ENCODE data around the gene KIF12. TPM values are rescaled to one million over a fixed set of nuclear protein-coding genes. Genes with fewer than 3 reads are reported as not detected.
"Not testable (repeated sequence)": the region's sequence is repeated elsewhere in the genome, so short reads cannot be mapped to it uniquely, and the experiment has no call there.

Gene KIF12
- total RNA-seq, 1 donor from 2014 or later, result not detected

DNA sequence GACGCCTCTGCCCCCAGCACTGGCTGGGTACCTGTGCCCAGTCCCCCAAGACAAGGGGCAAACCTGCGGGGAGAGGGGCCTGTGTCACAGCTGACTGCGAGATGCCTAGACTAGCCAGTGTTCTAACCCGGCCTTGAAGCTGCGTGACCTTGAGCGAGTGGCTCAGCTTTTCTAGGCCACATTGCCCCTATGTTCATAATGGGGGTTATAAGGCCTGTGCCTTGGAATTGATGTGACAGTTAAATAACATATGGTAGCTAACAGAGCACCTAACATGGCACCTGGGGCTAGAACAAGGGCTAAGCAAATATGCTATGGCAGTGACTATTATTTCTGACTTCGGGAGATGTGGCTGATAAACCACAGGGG, 33.4 kb upstream of the KIF12 start:
- Histone ChIP-seq H3K27me3 (ENCODE audit: low read depth) (no peaks in the 10 kb centered on the region), H3K36me3 (no peaks in the 10 kb centered on the region), H3K27ac (replicated peaks) (peak overlapping the region; percentile 23), H3K4me3 (no peak overlapping the region), H3K4me1 (peaks cover 25% of the 10 kb centered on the region), H3K9me3 (replicated peaks) (peaks cover 6% of the 10 kb centered on the region)
- no peak for DNase-seq
- intact Hi-C loops (cut with micrococcal nuclease), result no loop called here
- TF ChIP-seq, protein P1, sequence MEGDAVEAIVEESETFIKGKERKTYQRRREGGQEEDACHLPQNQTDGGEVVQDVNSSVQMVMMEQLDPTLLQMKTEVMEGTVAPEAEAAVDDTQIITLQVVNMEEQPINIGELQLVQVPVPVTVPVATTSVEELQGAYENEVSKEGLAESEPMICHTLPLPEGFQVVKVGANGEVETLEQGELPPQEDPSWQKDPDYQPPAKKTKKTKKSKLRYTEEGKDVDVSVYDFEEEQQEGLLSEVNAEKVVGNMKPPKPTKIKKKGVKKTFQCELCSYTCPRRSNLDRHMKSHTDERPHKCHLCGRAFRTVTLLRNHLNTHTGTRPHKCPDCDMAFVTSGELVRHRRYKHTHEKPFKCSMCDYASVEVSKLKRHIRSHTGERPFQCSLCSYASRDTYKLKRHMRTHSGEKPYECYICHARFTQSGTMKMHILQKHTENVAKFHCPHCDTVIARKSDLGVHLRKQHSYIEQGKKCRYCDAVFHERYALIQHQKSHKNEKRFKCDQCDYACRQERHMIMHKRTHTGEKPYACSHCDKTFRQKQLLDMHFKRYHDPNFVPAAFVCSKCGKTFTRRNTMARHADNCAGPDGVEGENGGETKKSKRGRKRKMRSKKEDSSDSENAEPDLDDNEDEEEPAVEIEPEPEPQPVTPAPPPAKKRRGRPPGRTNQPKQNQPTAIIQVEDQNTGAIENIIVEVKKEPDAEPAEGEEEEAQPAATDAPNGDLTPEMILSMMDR (IDR thresholded peaks at IDR 0.05; ENCODE audit: borderline replicate concordance), result no peak

DNA sequence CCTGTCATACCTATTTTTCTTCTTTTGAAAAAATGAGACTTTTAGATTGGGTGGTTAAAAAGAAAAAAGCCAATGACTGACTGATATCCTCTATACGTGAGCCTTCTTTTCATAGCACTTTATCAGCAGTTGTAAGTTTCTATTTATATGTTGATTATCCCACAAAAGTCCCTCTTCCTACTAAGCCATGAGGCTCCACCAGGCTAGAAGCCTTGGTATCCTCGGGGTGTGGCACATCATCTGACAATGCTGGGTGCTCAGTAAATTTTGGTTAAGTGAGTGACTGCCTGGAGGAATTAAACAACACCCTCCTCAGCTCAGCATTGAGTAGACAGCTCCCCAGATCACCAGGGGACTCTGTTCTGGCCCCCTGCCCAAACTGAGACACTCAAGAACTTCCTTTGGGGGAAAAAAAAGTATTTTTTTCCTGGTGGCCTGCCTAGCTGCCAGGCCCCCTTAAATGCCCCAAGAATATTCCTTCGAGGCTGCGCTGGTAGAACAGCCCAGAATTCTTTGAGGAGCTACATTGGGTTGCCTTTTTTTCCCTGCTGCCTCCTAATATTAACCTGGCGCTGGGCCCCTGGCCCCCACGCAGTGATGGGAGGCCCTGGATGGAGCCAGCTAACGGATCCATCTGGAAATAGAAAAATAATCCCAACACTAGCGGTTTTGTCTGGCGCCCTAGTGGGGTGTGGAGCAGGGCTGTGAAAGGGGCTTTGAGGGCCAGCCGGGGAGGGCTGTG, 32.9 kb upstream of the KIF12 start:
- peaks cover 25% of the 10 kb centered on the region for H3K4me1 ChIP-seq
- TF ChIP-seq, protein P1 (IDR thresholded peaks at IDR 0.05; ENCODE audit: borderline replicate concordance), result no peak
- H3K9me3 ChIP-seq (replicated peaks), result peaks cover 10% of the 10 kb centered on the region
- H3K36me3 ChIP-seq, result no peaks in the 10 kb centered on the region
- H3K27me3 ChIP-seq (ENCODE audit: low read depth), result no peaks in the 10 kb centered on the region
- DNase-seq, result no peak
- intact Hi-C loops (cut with micrococcal nuclease), result no loop called here
- H3K27ac ChIP-seq (replicated peaks), result peak overlapping the region; percentile 23
- no peak overlapping the region for H3K4me3 ChIP-seq

- Histone ChIP-seq H3K9me3 (replicated peaks) (peaks cover 10% of the 10 kb centered on the region), H3K4me3 (no peak overlapping the region), H3K27ac (replicated peaks) (no peak overlapping the region), H3K27me3 (ENCODE audit: low read depth) (no peaks in the 10 kb centered on the region), H3K4me1 (peaks cover 25% of the 10 kb centered on the region), H3K36me3 (no peaks in the 10 kb centered on the region)
- intact Hi-C loops (cut with micrococcal nuclease), result no loop called here
- TF ChIP-seq, protein P1 (IDR thresholded peaks at IDR 0.05; ENCODE audit: borderline replicate concordance), result no peak
- no peak for DNase-seq
Observed at GRCh38 chr9:114130624-114131277, 31.7 kb upstream of the KIF12 start.

DNA sequence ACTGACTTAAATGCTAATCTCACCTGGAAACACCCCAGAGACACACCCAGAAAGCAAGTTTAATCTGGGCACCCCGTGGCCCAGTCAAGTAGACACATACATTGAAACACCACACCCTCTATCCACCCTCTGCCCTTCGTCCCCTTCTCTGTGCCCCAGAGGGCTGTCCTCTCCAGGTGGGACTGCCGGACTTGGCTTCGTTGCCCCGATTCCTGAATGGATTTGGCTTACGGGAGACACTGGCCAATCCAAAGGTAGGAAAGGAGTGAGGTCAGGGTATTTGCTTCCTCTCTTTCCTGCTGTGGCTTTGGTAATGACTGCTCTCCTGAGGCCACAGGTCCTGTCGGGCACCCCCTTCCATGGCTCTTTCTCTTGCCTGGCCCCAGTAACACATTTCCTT, 31.0 kb upstream of the KIF12 start:
- TF ChIP-seq, protein P1 (IDR thresholded peaks at IDR 0.05; ENCODE audit: borderline replicate concordance), result no peak
- H3K36me3 ChIP-seq, result no peaks in the 10 kb centered on the region
- no peak overlapping the region for H3K4me3 ChIP-seq
- H3K27ac ChIP-seq (replicated peaks), result no peak overlapping the region
- no peak for DNase-seq
- H3K27me3 ChIP-seq (ENCODE audit: low read depth), result no peaks in the 10 kb centered on the region
- intact Hi-C loops (cut with micrococcal nuclease), result no loop called here
- peaks cover 10% of the 10 kb centered on the region for H3K9me3 ChIP-seq (replicated peaks)
- H3K4me1 ChIP-seq, result peaks cover 25% of the 10 kb centered on the region

DNA sequence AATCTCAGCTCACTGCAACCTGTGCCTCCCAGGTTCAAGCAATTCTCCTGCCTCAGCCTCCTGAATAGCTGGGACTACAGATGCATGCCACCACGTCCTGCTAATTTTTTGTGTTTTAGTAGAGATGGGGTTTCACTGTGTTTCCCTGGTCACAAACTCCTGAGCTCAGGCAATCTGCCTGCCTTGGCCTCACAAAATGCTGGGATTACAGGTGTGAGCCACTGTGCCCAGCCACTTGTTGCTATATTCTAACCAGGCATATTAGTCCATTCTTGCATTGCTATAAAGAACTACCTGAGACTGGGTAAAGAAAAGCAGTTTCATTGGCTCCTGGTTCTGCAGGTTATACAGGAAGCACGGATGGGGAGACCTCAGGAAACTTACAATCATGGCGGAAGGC, 29.7 kb upstream of the KIF12 start:
- Histone ChIP-seq H3K4me1 (peaks cover 37% of the 10 kb centered on the region), H3K9me3 (replicated peaks) (peaks cover 10% of the 10 kb centered on the region)
- H3K36me3 ChIP-seq; H3K27me3 ChIP-seq (ENCODE audit: low read depth); DNase-seq; H3K4me3 ChIP-seq; intact Hi-C loops (cut with micrococcal nuclease); H3K27ac ChIP-seq (replicated peaks): not testable (repeated sequence)
